PC-3 (cell line): ENCODE results near the gene LSMEM2.

Experiments
- CTCF ChIP-seq: fragments of 300-600 bp; sonication (generic); conservative IDR thresholded peaks from 2 replicates; pipeline ENCODE4 v1.5.1; 2017; ENCODE audit warnings: antibody characterized with exemption, low read depth, mild to moderate bottlenecking, low read length
- EZH2phosphoT487 ChIP-seq: fragments of 300-600 bp; sonication (generic); IDR thresholded peaks from 2 replicates; pipeline ENCODE4 v1.6.1; 2018; ENCODE audit warnings: mild to moderate bottlenecking, antibody characterized with exemption, low read length, borderline replicate concordance

- TF ChIP-seq CTCF (peak; percentile 87), EZH2phosphoT487 (no peak)
Observed at GRCh38 chr3:50260027-50260941, 18.6 kb upstream of the LSMEM2 start.
